Embryonic facial prominence (tissue), 1 donor: ENCODE measurements around the gene C19orf33.

Experiments used
- DNase-seq: peaks from one replicate; pipeline ENCODE4 v3.0.0-alpha.2; 2016; ENCODE audit errors: extremely low spot score

The C19orf33 gene

DNA sequence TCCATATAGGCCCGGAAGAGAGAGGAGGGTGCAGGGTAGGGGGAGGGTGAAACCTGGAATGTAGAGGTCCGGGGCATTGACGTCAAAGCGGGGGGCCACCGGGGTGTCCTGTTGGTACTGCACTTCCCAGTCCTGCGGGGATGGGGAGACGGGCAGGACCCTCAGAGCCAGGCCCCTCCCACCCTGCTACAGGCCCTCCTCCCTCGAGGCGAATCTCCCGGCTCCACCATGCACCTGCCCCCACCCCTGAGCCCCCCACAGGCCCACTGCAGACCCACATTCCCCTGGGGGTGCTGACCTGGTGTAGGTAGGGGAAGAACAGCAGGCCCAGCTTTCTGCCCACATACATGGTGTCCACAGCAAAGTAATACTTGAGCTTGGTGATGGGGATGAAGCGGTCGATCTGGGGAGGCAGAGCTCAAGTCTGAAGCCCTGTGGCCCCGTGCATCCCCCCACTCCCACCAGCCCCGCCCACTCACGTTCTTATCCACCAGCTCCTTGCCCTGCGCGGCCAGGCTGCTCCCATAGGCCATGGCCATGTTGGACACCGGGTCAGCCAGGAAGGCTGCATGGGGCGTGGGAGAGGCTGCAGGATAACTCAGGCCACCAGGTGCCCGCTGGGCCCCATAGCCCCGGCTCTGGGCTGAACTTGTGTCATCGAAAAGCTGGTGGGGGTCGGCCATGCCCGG lies 5.0 kb downstream of the C19orf33 start:
- DNase-seq = no peak

DNA sequence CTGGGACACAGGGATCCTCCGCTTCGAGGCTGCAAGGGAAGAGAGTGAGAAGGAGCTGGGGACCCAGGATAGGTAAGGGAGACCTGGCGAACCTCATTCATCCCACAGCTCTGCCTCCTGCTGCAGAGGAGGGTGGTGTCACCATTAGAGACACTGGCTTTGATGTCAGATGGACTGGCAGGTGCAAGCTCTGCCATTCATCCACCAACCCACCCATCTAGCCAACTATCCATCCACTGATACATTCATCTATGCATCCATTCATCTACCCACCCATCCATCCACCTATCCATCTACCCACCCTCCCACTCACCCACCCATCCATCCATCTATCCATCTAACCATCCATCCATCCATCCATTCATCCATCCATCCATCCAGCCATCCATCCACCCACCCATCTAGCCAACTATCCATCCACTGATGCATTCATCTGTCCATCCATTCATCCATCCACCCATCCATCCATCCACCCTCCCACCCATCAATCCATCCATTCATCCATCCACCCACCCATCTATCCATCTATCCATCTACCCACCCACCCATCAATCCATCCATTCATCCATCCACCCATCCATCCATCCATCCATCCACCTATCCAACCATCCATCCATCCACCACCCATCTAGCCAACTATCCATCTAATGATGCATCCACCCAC lies 5.7 kb downstream of the C19orf33 start:
- no peak for DNase-seq

DNA sequence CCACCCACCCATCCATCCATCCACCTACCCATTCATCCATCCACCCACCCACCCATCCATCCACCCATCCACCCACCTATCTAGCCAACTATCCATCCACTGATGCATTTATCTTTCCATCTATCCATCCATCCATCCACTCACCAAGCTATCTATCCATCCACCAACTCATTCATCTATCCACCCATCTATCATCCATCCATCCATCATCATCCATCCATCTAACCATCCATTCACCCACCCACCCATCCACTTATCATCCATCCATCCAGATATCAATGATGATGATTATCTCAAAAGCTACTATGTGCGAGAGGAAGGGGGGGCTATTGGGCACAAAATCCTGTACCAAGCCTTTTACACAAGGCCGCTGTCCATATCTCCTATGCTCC lies 6.2 kb downstream of the C19orf33 start:
- DNase-seq = no peak

DNA sequence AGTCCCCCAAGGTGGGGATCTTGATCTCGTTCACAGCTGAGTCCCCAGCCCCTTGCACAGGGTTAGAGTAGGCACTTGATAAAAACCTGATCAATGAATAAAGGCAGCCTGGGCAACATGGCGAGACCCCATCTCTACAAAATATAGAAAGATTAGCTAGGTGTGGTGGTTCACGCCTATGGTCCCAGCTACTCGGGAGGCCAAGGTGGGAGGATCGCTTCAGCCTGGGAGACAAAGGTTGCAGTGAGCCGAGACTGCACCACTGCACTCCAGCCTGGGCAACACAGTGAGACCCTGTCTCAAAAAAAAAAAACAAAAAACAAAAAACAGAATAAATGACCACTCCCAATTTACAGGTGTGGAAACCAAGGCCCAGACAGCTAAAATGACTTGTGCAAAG lies 6.9 kb downstream of the C19orf33 start:
- DNase-seq = no peak

DNA sequence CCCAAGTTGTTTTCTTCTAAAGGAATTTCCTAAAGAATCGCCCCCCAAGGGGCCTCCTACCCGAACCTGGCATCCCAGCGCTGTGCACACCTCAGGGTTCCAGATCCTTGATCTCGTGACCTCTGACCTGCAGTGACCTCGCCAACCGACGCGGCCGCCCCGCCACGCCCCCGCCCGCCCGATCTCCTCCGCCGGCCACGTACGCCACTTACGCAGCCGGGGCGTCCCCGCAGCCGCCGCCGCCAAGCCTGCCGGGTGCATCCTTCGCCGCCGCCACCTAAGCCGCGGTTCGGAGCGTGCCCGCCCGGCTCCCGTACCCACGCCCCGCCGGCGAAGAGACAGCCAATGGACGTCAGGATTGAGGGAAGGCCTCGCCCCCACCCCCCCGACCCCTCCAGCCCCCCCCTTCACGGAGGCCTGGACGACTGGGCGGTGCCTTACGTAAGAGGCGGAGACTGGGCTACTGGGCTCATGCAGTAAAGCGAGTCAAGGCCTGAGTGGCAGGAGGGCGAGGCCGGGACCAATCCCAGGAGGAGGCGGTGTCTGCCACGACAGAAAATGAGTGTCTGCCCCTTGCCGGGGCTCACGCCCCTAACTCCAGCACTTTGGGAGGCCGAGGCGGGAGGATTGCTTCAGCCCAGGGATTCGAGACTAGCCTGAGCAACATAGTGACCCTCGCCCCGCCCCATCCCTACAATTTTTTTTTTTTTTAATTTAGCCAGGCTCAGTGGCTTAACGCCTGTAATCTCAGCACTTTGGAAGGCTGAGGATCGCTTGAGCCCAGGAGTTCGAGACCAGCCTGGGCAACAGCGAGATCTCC lies 11.8 kb downstream of the C19orf33 start, which contains the start of gene YIF1B:
Gene YIF1B, minus strand, starts transcription at position 291 of the 820 bp plus-strand sequence. Its CDS starts 30 bp downstream, at position 261.
- DNase-seq = peak; percentile 95

DNA sequence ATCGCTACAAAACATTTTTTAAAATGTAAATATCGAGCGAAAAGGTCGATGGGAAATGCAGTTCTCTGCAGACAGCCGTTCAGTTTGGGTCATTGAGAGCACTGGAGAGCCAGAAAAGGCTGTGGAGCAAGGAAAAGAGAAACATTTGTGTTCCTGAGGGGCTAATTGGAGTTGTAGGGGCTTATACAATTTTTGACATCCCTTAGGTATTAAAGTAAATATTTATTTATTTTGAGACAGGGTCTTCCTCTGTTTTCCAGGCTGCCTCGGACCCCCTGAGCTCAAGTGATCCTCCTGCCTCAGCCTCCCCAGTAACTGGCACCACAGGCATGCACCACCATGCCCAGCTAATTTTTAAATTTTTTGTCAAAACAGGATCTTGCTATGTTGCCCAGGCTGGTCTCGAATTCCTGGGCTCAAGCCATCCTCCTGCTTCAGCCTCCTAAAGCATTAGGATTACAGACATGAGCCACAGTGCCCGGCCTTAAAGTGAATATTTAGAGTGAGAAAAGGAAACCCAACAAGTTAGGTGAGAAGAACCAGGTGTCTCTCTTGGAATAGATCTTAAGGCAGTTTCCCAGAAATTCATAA lies 12.5 kb downstream of the C19orf33 start:
- no peak for DNase-seq

DNA sequence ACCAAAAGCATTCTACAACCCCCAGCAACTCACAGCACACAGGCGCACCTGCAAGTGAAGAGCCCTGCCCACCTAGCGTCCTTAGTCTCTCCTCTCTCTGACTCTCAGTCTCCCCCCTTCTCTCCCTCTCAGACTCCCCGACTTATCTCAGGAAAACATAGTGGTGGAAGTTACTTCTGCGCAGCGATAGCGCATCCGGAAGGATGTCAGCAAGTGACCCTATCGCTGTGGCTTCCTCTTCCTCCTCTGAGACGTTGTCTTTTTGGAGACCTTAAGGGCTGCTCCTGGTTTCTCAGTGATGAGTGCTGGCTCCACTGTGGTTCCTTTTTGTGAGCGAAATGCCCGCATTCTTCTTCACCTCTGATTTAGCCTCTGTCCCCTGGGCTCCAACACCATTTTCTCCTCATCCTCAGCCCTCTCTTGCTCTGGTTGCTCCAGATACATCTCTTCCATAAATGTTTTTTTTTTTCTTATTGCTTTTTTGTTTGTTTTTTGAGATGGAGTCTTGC lies 13.1 kb downstream of the C19orf33 start:
- no peak for DNase-seq

DNA sequence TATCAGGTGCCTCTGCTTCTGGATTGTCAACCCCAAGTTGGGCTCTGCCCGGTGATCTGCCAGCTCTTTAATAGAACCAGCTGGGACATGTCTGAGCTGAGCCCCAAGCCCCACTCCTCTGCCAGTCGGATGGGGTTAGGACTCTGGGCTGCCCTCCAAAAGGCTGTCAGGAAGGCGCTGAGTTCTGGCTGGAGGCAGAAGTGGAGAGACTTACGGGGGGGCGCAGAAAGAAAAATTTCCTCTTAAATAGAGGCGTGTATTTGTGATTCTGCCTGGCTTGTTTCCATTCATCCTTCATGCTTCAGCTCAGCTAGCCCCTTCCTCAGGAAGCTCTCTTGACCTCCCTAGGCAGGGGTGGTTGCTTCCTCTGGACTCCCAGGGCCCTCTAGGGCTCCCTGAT lies 14.6 kb downstream of the C19orf33 start:
- no peak for DNase-seq

DNA sequence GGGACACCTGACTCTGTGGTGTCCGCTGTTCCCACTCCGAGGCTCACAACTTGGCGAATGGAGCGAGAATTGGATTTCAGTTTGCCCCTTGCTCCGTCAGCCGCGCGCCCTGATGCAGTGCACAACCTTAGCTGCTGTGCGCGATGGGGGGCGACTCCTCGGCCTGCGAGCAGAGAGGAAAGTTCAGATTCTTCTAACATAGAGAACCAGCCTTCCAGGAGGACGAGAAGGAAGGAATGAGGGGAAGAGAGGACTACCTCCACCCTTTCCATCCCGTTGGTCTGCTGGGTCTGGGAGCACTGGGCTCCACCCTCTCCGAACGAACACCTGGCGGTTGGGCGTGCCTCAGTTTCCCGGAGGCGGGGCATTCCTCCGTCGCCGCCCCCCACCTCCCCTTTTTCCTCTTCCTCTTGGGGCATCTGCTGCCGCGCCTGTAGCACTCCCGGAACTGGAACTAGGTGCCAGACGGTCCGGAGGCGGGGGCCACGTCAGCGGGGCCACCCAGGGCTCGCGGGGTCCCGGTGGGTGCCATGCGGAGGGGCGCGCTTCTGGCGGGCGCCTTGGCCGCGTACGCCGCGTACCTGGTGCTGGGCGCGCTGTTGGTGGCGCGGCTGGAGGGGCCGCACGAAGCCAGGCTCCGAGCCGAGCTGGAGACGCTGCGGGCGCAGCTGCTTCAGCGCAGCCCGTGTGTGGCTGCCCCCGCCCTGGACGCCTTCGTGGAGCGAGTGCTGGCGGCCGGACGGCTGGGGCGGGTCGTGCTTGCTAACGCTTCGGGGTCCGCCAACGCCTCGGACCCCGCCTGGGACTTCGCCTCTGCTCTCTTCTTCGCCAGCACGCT lies 15.6 kb downstream of the C19orf33 start, which contains the start of gene KCNK6:
Gene KCNK6, plus strand, starts transcription at position 425 of the 838 bp plus-strand sequence. Its CDS starts 106 bp downstream, at position 531.
- no peak for DNase-seq

DNA sequence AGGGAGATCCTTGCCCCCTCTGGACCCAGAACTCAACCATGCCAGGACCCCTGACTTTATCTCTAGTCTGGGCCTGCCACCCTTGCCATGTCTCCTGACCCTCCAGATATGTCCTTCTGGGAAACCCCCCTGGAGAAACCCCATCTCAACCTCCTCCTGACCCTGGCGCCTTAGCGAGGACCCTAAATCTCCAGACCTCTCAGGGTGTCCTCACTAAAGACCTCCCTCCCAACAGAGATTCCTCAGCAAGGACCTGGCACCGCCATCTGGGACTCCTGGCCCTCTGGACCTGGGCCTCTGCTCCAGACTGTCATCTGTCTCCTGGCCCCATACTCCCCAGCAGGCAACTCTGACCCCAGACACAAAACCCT lies 16.9 kb downstream of the C19orf33 start:
- no peak for DNase-seq

DNA sequence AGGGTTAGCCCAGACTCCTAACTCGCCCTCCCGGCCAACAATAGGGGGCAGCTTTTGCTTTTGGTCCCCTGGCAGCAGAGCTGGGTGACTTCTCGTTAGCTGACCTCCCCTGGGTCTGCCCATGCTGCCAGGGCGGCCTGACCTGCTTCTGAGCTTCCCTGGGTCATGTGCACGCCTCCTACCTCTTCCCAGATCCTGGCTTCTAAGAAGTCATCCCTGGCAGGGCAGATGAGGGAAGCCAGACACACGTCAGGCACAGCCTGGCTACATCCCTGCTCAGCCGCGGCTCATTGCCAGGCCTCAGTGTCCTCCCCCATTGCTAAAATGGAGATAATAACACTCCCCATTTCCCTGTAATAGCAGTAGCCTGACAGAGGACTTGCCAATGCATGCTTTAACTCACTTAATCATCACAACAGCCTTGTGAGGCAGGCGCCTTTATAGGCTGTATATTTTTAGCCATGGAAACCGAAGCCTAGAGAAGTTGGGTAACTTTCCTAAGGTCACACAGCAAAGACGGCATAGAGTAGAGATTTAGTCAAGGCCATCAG lies 17.7 kb downstream of the C19orf33 start:
- no peak for DNase-seq

DNA sequence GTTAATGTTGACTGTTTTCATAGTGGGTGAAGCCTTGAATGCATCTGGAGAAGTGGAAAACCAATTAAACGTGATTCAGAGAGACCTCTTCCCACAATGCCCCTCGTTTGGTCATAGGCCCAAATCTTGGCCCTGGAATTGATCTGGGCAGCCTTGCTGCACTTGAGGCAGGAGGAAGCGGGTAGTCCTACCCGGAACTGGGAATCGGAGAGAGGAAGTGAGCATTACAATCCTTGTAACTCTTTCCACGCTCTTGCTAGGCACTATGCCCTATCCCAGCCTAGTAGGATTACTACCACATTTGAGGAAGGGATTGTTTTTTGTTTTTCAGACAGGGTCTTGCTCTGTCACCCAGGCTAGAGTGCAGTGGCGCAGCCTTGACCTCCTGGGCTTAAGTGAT lies 19.2 kb downstream of the C19orf33 start:
- no peak for DNase-seq

DNA sequence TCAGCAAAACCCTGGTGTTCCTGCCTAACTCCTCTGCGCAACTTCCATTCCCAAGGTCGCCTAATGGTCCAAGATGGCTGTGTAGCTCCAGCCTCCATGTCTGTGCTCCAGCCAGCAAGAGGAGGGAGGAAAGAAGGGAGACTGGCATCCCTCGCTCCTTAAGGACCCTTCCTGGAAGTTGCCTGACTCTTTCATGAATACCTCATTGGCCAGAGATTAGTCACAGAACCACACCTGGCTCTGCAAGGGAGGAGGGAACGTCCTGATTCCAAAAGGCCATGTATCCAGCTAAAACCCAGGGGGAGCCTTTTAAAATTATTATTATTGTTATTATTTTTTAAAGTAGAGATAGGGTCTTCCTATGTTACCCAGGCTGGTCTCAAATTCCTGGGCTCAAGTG lies 20.4 kb downstream of the C19orf33 start:
- DNase-seq = no peak

DNA sequence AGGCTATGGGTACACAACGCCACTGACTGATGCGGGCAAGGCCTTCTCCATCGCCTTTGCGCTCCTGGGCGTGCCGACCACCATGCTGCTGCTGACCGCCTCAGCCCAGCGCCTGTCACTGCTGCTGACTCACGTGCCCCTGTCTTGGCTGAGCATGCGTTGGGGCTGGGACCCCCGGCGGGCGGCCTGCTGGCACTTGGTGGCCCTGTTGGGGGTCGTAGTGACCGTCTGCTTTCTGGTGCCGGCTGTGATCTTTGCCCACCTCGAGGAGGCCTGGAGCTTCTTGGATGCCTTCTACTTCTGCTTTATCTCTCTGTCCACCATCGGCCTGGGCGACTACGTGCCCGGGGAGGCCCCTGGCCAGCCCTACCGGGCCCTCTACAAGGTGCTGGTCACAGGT lies 22.5 kb downstream of the C19orf33 start:
- no peak for DNase-seq

DNA sequence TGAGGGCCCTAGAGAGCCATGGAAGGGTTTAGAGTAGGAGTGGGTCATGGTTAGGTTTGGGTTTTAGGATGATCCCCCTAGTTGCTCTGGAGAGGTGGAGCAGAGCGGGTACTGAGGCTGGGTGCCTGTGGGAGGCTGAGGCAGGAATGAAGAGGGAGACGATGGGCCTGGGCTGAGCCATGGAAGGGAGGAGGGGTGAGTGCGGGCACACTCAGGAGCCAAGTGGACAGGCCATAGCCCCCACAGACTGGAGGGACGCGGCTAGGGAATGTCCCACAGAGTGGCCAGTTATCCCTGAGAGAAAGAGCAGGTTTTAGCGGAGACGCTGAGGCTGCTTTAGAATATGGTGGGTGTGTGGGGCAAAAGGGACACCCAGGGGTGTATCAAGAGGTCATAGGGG lies 25.6 kb downstream of the C19orf33 start:
- DNase-seq = no peak

DNA sequence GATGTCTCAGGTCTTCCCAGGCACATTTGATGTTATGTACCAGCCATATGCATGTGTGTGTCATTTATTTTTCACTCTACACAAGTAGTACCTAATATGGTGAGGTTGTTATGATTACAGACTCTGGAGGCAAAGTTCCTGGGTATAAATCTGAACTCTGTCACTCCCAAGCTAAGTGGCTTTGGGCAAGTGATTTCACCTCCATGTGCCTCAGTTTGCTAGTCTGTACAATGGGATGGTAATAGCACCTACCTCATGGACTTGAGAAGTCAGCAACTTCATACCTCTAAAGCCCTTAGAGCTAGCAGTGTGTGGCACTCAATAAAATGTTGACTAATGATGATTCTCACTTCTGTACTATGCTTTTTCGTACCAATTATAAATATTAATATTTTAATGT lies 27.7 kb downstream of the C19orf33 start:
- DNase-seq = no peak

DNA sequence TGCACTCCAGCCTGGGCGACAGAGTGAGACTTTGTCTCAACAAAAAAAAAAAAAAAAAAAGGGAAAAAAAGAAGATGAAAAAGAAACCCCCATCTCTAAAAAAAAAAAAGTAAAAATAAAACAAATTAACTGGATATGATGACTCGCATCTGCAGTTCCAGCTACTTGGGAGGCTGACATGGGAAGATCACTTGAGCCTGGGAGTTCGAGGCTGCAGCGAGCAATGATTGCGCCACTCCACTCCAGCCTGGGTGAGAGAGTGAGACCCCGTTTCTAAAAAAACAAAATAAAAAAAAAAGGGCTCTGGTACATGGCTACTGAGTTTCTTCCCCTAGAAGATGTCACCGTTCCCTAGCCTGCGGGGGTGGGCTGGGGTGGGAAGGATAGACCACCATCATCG lies 29.2 kb downstream of the C19orf33 start:
- DNase-seq = no peak

DNA sequence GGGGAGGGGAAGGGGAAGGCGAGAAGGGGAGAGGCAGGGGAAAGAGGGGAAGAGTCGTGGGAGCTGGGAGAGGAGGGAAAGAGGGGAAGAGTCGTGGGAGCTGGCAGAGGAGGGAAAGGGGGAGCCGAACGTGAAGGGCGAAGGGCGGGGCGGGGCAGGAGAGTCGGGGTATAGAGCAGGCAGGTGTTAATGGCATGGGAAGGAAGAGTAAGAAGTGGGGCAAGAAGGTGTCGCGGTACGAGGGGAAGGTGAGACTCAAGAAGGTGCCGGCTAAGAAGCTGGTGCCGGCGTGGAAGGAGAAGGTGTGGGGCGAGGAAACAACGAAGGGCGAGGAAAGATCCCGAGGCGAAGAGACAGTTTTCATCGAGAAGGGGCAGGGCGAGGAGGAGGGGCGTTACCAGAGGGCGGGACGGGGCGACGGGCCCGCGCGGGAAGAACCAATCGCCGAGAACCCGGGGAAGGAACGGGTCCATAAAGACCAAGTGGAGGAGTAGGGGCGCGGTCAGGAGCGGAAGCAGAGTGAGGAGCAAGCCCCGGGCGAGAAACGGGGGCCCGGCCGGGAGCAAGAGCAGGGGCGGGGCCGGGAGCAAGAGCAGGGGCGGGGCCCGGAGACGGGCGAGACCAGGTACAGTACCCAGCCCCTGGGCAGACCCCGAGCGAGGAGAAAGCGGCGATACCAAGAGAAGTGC lies 32.0 kb downstream of the C19orf33 start:
- DNase-seq = peak; percentile 91

DNA sequence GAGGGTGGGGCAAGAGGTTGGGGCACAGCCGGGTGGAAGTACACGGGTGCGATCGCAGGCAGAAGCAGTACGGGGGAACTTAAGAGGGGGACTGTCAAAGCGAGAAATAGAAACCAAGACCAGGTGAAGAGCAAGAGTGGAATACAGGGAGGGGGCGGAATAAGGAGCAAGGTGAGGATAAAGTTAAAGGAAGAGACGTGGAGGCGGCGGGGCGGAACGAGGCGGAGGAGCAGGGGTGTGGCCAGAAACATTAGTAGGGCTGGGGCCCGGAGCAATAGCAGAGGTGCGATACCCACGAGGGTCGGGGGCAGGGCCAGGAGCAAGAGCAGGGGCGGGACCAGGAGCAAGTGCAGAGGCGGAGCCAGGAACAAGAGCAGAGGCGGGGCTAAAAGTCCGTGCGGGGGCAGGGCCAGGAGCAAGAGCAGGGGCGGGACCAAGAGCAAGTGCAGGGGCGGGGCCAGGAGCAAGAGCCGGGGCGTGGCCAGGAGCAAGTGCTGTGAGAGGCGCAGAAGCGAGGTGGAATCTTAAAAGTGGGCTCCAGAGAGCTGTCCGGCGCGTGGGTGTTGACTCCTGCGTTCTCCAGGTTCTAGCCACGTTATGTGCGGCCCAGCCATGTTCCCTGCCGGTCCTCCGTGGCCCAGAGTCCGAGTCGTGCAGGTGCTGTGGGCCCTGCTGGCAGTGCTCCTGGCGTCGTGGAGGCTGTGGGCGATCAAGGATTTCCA lies 32.7 kb downstream of the C19orf33 start:
- peak; percentile 82 for DNase-seq

DNA sequence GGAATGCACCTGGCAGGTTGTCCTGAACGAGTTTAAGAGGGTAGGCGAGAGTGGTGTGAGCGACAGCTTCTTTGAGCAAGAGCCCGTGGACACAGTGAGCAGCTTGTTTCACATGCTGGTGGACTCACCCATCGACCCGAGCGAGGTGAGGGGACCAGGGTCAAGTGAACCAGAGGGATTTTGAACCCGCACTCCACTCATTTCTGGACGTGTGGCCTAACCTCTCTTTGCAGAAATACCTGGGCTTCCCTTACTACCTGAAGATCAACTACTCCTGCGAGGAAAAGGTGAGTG lies 33.3 kb downstream of the C19orf33 start:
- DNase-seq = no peak
